ENCODE results near the gene SMARCD1.
A peak's percentile ranks its signal among the peaks of the same experiment; 100 is the strongest.

SMARCD1 gene

DNA sequence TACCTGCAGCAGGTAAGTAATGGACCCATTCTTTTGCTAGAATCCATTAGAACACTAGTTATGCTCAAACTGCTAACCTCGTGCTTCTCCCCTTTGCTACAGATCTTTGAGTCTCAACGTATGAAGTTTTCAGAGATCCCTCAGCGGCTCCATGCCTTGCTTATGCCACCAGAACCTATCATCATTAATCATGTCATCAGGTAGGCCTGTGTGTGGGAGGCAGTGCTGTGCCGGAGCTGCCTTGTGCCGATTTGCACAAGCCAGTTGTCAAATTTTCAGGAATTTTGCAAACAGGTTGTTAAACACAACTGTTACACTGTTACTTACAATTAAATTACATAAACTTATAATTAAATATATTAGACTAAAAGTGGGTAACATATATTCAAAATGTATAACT, 5.2 kb downstream of the SMARCD1 start:
- Histone ChIP-seq H3K36me3 (peaks cover 85% of the 10 kb centered on the region), H3K27me3 (no peaks in the 10 kb centered on the region), H3K9me3 (no peaks in the 10 kb centered on the region), H3K4me1 (no peaks in the 10 kb centered on the region), H3K4me3 (ENCODE audit: low read depth, low read length) (no peak overlapping the region)
- no peak for DNase-seq
- TF ChIP-seq, protein P1, sequence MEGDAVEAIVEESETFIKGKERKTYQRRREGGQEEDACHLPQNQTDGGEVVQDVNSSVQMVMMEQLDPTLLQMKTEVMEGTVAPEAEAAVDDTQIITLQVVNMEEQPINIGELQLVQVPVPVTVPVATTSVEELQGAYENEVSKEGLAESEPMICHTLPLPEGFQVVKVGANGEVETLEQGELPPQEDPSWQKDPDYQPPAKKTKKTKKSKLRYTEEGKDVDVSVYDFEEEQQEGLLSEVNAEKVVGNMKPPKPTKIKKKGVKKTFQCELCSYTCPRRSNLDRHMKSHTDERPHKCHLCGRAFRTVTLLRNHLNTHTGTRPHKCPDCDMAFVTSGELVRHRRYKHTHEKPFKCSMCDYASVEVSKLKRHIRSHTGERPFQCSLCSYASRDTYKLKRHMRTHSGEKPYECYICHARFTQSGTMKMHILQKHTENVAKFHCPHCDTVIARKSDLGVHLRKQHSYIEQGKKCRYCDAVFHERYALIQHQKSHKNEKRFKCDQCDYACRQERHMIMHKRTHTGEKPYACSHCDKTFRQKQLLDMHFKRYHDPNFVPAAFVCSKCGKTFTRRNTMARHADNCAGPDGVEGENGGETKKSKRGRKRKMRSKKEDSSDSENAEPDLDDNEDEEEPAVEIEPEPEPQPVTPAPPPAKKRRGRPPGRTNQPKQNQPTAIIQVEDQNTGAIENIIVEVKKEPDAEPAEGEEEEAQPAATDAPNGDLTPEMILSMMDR (IDR thresholded peaks at IDR 0.05; ENCODE audit: low read depth, low read length): no peak

DNA sequence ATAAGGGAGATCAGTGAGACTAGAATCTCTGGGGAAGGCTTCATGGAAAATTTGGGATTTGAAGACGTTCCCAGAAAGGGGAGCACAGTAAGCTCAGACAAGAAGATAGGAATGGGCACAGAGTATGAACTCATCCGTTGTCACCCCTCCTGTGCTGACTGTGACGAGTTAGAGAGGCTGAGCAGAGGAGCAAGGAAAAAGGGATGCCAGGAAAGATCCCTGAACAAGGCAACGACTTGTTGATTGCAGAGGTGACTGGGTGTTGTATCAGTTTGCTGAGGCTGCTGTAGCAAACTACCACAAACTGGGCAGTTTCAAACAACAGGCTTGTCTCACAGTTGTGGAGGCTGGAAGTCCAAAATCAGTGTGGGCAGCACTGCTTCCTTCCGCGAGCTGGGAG, 12.8 kb downstream of the SMARCD1 start:
- no peak for DNase-seq
- Histone ChIP-seq H3K4me3 (ENCODE audit: low read depth, low read length) (no peak overlapping the region), H3K36me3 (peaks cover 73% of the 10 kb centered on the region), H3K9me3 (no peaks in the 10 kb centered on the region), H3K4me1 (no peaks in the 10 kb centered on the region), H3K27me3 (no peaks in the 10 kb centered on the region)
- TF ChIP-seq, protein P1 (IDR thresholded peaks at IDR 0.05; ENCODE audit: low read depth, low read length): no peak

DNA sequence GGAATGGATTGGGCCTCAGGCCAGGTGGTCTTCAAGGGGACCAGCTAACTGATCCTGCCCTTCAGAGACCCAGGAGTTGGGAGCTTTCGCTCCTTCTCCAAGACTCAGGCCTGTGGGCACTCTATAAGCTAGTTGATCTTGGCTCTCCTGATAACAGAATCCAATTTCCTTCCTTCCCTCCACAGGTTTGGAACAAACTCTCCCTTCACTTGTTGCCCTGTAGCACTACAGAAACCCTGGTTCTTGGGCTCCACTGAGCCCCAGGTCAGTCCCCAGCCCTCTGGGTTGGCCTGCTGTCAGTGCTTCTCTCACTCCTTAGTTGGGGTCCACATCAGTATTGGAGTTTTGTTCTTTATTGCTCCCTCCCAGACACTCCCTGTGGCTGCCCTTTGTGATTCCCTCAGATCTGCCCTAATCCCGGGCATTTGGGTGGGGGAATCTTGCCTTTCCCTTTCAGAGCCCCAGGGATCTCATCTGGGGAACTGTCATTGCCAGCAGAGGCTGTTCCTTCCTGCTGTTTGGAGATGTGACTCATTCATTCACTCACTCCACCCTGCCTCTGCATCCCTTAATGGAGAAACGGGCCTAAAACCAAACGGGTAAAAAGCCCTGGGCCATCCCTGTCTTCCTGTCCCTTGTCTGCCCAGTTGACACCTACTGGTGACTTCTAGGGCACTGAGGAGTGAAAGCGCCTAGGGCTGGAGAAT, 14.3 kb downstream of the SMARCD1 start:
- peaks cover 58% of the 10 kb centered on the region for H3K36me3 ChIP-seq
- no peak overlapping the region for H3K4me3 ChIP-seq (ENCODE audit: low read depth, low read length)
- TF ChIP-seq, protein P1 (IDR thresholded peaks at IDR 0.05; ENCODE audit: low read depth, low read length): no peak
- no peak for DNase-seq
- no peaks in the 10 kb centered on the region for H3K9me3 ChIP-seq
- H3K4me1 ChIP-seq: peaks cover 8% of the 10 kb centered on the region
- no peaks in the 10 kb centered on the region for H3K27me3 ChIP-seq

DNA sequence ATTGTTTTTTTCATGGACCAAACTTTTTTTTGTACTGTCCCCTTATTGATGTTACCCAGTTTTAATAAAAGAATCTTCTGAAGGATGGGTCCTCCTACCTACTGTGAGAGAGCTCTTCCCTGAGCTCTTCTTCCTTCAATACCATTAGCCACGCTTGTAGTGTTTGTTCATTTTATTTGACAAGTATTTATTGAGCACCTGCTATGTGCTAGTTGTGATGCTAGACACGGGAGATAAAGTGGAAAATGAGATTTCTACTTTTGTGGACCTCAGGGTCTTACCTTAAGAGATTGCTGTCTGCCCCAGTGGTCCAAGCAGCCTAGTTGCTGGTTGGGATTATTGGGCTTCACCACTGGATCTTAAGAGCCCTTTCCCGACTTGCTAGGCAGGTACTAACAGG, 15.4 kb downstream of the SMARCD1 start:
- no peak for DNase-seq
- H3K9me3 ChIP-seq: no peaks in the 10 kb centered on the region
- TF ChIP-seq, protein P1 (IDR thresholded peaks at IDR 0.05; ENCODE audit: low read depth, low read length): no peak
- H3K36me3 ChIP-seq: peaks cover 47% of the 10 kb centered on the region
- peaks cover 8% of the 10 kb centered on the region for H3K4me1 ChIP-seq
- no peak overlapping the region for H3K4me3 ChIP-seq (ENCODE audit: low read depth, low read length)
- H3K27me3 ChIP-seq: no peaks in the 10 kb centered on the region

DNA sequence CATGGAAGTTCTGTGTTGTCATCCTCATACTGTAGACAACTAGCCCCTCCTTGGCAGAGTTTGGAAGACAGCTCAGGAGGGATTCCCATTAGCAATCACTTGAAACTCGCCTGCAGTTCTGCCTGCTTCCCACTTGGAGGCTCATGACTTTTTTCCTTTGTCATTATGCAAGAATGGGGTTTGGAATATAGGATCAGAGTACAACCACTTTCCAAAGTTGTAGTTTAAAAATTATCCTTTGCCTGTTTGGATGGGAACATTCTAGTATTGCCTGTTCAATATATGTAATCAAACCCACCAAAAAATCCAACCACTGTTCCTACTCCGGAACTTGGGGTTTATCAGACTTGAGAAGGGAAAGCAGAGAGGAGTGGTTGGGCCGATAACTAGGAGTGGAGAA, 16.5 kb downstream of the SMARCD1 start:
- peaks cover 8% of the 10 kb centered on the region for H3K4me1 ChIP-seq
- no peak for DNase-seq
- TF ChIP-seq, protein P1 (IDR thresholded peaks at IDR 0.05; ENCODE audit: low read depth, low read length): peak; percentile 65
- H3K4me3 ChIP-seq (ENCODE audit: low read depth, low read length): no peak overlapping the region
- no peaks in the 10 kb centered on the region for H3K27me3 ChIP-seq
- no peaks in the 10 kb centered on the region for H3K9me3 ChIP-seq
- H3K36me3 ChIP-seq: peaks cover 36% of the 10 kb centered on the region

DNA sequence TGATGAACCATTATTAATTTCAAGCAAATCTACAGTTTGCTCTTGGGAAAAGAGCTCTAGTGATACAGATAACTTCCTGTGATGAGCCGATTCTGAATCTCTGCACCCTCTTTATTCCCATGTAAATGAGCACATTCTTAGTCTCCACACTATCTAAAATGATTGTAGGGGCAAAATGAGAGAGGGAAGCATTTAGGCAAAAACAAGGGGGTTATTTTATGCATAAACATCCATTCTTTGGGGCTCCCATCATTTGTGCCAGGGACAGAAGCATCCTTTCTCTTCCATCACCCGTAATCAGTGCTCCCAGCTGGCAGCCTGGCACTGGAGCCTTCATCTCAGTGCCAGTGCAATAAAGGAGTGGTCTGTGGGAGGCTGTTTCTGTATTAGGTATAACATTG, 17.0 kb downstream of the SMARCD1 start:
- peaks cover 8% of the 10 kb centered on the region for H3K4me1 ChIP-seq
- TF ChIP-seq, protein P1 (IDR thresholded peaks at IDR 0.05; ENCODE audit: low read depth, low read length): no peak
- no peak for DNase-seq

More for the DNA sequence above, 17.0 kb downstream of the SMARCD1 start:
- Histone ChIP-seq H3K9me3 (no peaks in the 10 kb centered on the region), H3K36me3 (peaks cover 31% of the 10 kb centered on the region), H3K27me3 (no peaks in the 10 kb centered on the region), H3K4me3 (ENCODE audit: low read depth, low read length) (no peak overlapping the region)
